Bronchus fibroblast of lung (primary cell): Measurements from ENCODE around the gene PLA2G2D. TPM values are rescaled to one million over a fixed set of nuclear protein-coding genes. Genes with fewer than 3 reads are reported as not detected.

Experiments
- total RNA-seq: library from RNA; depleted of rRNA; stranded (reverse); fragments of >200 nt; gene quantifications from 2 replicates; pipeline ENCODE4 v1.2.3, GENCODE V29; 2015

PLA2G2D gene, protein sequence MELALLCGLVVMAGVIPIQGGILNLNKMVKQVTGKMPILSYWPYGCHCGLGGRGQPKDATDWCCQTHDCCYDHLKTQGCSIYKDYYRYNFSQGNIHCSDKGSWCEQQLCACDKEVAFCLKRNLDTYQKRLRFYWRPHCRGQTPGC
- not detected in 2 replicates for total RNA-seq

DNA sequence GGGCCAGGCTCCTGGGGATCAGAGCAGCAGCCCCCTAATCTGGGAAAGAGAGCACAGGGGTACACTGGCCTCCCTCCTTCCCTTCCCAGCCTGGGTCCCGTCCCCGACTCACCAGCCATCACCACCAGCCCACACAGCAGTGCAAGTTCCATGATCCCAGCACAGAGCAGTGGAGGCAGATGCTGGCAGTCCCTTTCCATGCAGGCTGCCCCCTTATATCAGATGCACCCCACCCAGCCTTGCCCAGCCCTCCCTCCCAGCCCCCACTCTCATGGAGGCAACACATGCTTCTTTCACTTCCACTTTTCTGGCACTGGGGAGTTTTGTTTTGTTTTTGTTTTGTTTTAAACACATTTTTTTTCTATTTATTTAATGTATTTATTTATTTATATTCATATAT, at the start of gene PLA2G2D:
Gene PLA2G2D, minus strand, starts transcription at position 190 of the 400 bp plus-strand sequence. Its CDS starts 38 bp downstream, at position 152.

DNA sequence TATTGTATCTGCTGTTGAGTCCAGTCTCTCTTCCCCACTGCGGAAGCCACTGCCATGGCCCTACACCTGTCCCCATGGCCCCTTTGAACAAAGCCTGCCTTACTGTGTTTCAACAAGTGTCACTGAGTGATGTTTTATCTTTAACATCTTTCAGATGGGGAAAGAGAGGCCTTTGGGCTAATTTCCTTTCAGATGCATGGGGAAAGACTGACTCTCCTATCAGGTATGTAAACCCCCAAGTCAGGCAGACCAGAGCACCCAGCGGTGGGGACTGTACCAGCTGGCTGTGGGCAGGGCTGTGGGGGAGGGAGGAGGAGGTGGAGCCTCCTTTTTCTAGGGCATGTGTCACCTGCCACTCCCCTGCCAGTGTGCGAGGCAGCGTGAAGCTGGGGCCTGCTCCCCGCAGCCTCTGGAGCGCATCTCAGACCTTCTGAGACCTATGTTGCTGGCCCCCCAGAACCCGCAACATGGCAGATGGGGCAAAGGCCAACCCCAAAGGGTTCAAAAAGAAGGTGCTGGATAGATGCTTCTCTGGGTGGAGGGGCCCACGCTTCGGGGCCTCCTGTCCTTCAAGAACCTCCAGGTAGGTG, 19.7 kb upstream of the PLA2G2D start, which contains the start of gene PLA2G2F:
Gene PLA2G2F, plus strand, starts transcription at position 363 of the 590 bp plus-strand sequence. Its CDS starts 105 bp downstream, at position 468.

DNA sequence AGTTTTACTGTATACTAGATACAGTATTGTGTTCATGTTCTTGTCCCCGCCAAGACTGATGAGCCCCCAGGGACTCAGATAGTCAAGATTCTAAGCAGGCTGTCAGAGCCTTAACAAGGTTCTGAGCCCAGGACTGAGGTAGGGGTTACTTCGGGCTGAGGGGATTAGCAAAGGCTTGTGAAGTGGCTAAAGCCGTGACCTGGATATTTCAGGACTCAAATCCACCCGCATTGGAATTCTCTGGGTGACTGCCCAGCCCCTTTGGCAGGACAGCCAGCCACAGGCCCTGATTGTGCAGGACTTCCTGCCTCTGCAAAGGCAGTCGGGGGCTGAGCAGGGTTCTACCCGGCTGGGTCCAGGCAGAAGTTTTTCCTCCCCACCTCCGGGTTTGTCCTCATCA, 49.5 kb downstream of the PLA2G2D start, which contains the start of gene PLA2G5:
Gene PLA2G5, plus strand, starts transcription at position 321 of the 400 bp plus-strand sequence. CDS start 14,637 bp downstream, outside the sequence.

Other genes with a start within 250 kb of the PLA2G2D start
- gene OTUD3, start 237.1 kb downstream of the PLA2G2D start, total RNA-seq = 1.3 and 1.6 TPM in 2 replicates
- not detected in 2 replicates for gene PLA2G2E, start 195.9 kb downstream of the PLA2G2D start, total RNA-seq
- not detected in 2 replicates for gene PLA2G2A, start 139.9 kb downstream of the PLA2G2D start, total RNA-seq
- not detected in 2 replicates for gene PLA2G5, start 49.3 kb downstream of the PLA2G2D start, total RNA-seq
- not detected in 2 replicates for gene PLA2G2F, start 19.8 kb upstream of the PLA2G2D start, total RNA-seq
- gene UBXN10, start 66.6 kb upstream of the PLA2G2D start, total RNA-seq = under 0.01 TPM in 2 replicates
- not detected in 2 replicates for gene PLA2G2C, start 67.0 kb upstream of the PLA2G2D start, total RNA-seq
- gene VWA5B1, start 171.3 kb upstream of the PLA2G2D start, total RNA-seq = not detected in 2 replicates